ENCODE measurements around the gene HTT. TPM values are rescaled to one million over a fixed set of nuclear protein-coding genes. Genes with fewer than 3 reads are reported as not detected.
A peak's percentile ranks its signal among the peaks of the same experiment; 100 is the strongest.

The HTT gene
- total and polyA plus RNA-seq, 4 experiments from 2014 or later = 0.57 to 67.7 (median 33.5) TPM

DNA sequence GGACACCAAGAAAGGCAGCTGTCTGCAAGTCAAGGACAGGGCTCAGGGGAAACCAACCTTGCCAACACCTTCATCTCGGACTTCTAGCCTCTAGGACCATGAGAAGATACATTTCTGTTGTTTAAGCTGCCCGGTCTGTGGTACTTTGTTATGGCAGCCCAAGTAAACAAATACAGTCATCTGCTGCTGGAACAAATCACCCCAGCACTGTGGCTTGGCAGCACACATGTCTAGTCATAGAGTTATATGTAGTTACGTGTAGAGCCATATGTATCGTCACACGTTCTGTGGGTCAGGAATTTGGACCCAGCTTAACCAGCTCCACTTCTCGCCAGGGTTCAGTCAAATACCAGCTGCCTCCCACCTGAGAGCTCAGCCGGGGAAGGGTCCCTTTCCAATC is 2.7 kb upstream of the HTT start:
- Histone ChIP-seq H3K4me1 (ENCODE audit: insufficient read depth, low read length) (peaks cover 22% of the 10 kb centered on the region), H3K9me3 (ENCODE audit: control insufficient read depth in 1 of 2, low read length in 2 of 2) (no peaks in the 10 kb centered on the region), H3K36me3 (ENCODE audit: insufficient read depth, low read length) (no peaks in the 10 kb centered on the region), H3K27ac (ENCODE audit: low read depth, low read length) (no peak overlapping the region), H3K27me3 (ENCODE audit: insufficient read depth, low read length) (no peaks in the 10 kb centered on the region), H3K4me3 (ENCODE audit: low read length in 2 of 2) (no peak overlapping the region)
- H3K4me1 Mint-ChIP-seq = peaks cover 12 to 17% (median 15%) of the 10 kb centered on the region in 4 donors
- DNase-seq = no peak
- POLR2A ChIA-PET (ENCODE audit: partially characterized antibody) = no interaction called here
- H3K4me3 Mint-ChIP-seq = peak overlapping the region in 1 of 8 donors; percentile 27
- intact Hi-C loops (cut with micrococcal nuclease) = loop anchor here (5.0 to 10.0 kb wide), 3 partner anchors 537 to 1487 kb away; partner anchors contain the start of genes FAM193A, HAUS3 and POLN
- no peaks in the 10 kb centered on the region for H3K9me3 Mint-ChIP-seq
- peak overlapping the region in 1 of 7 donors; percentile 62 for H3K27ac Mint-ChIP-seq
- H3K27me3 Mint-ChIP-seq = no peaks in the 10 kb centered on the region
- CTCF ChIA-PET (ENCODE audit: partially characterized antibody) = interaction anchor here (2.2 kb wide), 1 partner anchor 25 kb away, joined by 5 read pairs; no protein-coding TSS in a partner anchor
- peaks cover 0 to 3% of the 10 kb centered on the region in 2 donors for H3K36me3 Mint-ChIP-seq

- Mint-ChIP-seq H3K9me3 (no peaks in the 10 kb centered on the region), H3K4me3 (peak overlapping the region in 7 of 8 donors; percentile 13 to 92 (median 67)), H3K36me3 (peaks cover 0 to 4% of the 10 kb centered on the region in 2 donors), H3K27ac (peak overlapping the region in 2 of 7 donors; percentile 13 to 24), H3K27me3 (no peaks in the 10 kb centered on the region), H3K4me1 (peaks cover 19 to 28% (median 21%) of the 10 kb centered on the region in 4 donors)
- DNase-seq = peak in 2 of 5 donors; percentile 0 to 43
- CTCF ChIA-PET (ENCODE audit: partially characterized antibody) = no interaction called here
- POLR2A ChIA-PET (ENCODE audit: partially characterized antibody) = interaction anchor here (0.7 to 1.7 kb wide), 4 partner anchors 8 to 110 kb away, joined by 3 to 7 read pairs (median 4); partner anchors contain the start of genes GRK4 and NOP14
- Histone ChIP-seq H3K27ac (ENCODE audit: low read depth, low read length) (peak overlapping the region; percentile 18), H3K27me3 (ENCODE audit: insufficient read depth, low read length) (no peaks in the 10 kb centered on the region), H3K4me1 (ENCODE audit: insufficient read depth, low read length) (peaks cover 28% of the 10 kb centered on the region), H3K4me3 (ENCODE audit: low read length in 2 of 2) (peak overlapping the region in 1 of 2 donors; percentile 45), H3K9me3 (ENCODE audit: control insufficient read depth in 1 of 2, low read length in 2 of 2) (no peaks in the 10 kb centered on the region), H3K36me3 (ENCODE audit: insufficient read depth, low read length) (no peaks in the 10 kb centered on the region)
- intact Hi-C loops (cut with micrococcal nuclease) = loop anchor here (1.0 to 10.0 kb wide), 6 partner anchors 26 to 1489 kb away; partner anchors contain the start of genes FAM193A, GRK4, HAUS3 and NOP14
These were observed 1.1 kb upstream of the HTT start for GRCh38 chr4:3073158-3074077.

- Histone ChIP-seq H3K36me3 (ENCODE audit: insufficient read depth, low read length) (no peaks in the 10 kb centered on the region), H3K9me3 (ENCODE audit: control insufficient read depth in 1 of 2, low read length in 2 of 2) (no peaks in the 10 kb centered on the region), H3K4me1 (ENCODE audit: insufficient read depth, low read length) (peaks cover 31% of the 10 kb centered on the region), H3K27me3 (ENCODE audit: insufficient read depth, low read length) (no peaks in the 10 kb centered on the region), H3K4me3 (ENCODE audit: low read length in 2 of 2) (peak overlapping the region; percentile 65 to 87), H3K27ac (ENCODE audit: low read depth, low read length) (peak overlapping the region; percentile 75)
- Mint-ChIP-seq H3K4me3 (peak overlapping the region; percentile 83 to 96 (median 87)), H3K27me3 (no peaks in the 10 kb centered on the region), H3K4me1 (peaks cover 21 to 38% (median 27%) of the 10 kb centered on the region in 4 donors), H3K9me3 (no peaks in the 10 kb centered on the region), H3K27ac (peak overlapping the region; percentile 84 to 93 (median 88)), H3K36me3 (peaks cover 0 to 6% of the 10 kb centered on the region in 2 donors)
- ChIA-PET CTCF (ENCODE audit: partially characterized antibody) (no interaction called here), POLR2A (ENCODE audit: partially characterized antibody) (interaction anchor here (0.7 to 1.7 kb wide), 8 partner anchors 9 to 539 kb away, joined by 3 to 7 read pairs (median 4); partner anchors contain the start of genes FAM193A, GRK4 and NOP14)
- peak in 3 of 5 donors; percentile 36 to 67 (median 39) for DNase-seq
- intact Hi-C loops (cut with micrococcal nuclease) = loop anchor here (1.0 to 10.0 kb wide), 6 partner anchors 28 to 1490 kb away; partner anchors contain the start of genes FAM193A, GRK4, HAUS3 and NOP14
These were observed 568 bp downstream of the HTT start for GRCh38 chr4:3074846-3075651.

- Mint-ChIP-seq H3K4me1 (peaks cover 23 to 38% (median 30%) of the 10 kb centered on the region in 4 donors), H3K4me3 (peak overlapping the region; percentile 83 to 96 (median 87)), H3K27me3 (no peaks in the 10 kb centered on the region), H3K36me3 (peaks cover 0 to 6% of the 10 kb centered on the region in 2 donors), H3K27ac (peak overlapping the region in 6 of 7 donors; percentile 84 to 91 (median 87)), H3K9me3 (no peaks in the 10 kb centered on the region)
- Histone ChIP-seq H3K4me3 (ENCODE audit: low read length in 2 of 2) (no peak overlapping the region), H3K36me3 (ENCODE audit: insufficient read depth, low read length) (no peaks in the 10 kb centered on the region), H3K9me3 (ENCODE audit: control insufficient read depth in 1 of 2, low read length in 2 of 2) (no peaks in the 10 kb centered on the region), H3K27me3 (ENCODE audit: insufficient read depth, low read length) (no peaks in the 10 kb centered on the region), H3K4me1 (ENCODE audit: insufficient read depth, low read length) (peaks cover 31% of the 10 kb centered on the region), H3K27ac (ENCODE audit: low read depth, low read length) (peak overlapping the region; percentile 25)
- intact Hi-C loops (cut with micrococcal nuclease) = loop anchor here (10.0 kb wide), 2 partner anchors 541 to 1491 kb away; partner anchors contain the start of gene FAM193A
- no peak for DNase-seq
- ChIA-PET POLR2A (ENCODE audit: partially characterized antibody) (interaction anchor here (1.7 kb wide), 1 partner anchor 112 kb away, joined by 3 read pairs; the partner anchor contains the start of gene GRK4), CTCF (ENCODE audit: partially characterized antibody) (no interaction called here)
These were observed 1.1 kb downstream of the HTT start for GRCh38 chr4:3075652-3075981.

DNA sequence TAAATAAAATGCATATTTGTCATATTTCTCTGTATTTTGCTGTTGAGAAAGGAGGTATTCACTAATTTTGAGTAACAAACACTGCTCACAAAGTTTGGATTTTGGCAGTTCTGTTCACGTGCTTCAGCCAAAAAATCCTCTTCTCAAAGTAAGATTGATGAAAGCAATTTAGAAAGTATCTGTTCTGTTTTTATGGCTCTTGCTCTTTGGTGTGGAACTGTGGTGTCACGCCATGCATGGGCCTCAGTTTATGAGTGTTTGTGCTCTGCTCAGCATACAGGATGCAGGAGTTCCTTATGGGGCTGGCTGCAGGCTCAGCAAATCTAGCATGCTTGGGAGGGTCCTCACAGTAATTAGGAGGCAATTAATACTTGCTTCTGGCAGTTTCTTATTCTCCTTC is 3.3 kb downstream of the HTT start:
- Histone ChIP-seq H3K27ac (ENCODE audit: low read depth, low read length) (no peak overlapping the region), H3K4me1 (ENCODE audit: insufficient read depth, low read length) (peaks cover 42% of the 10 kb centered on the region), H3K27me3 (ENCODE audit: insufficient read depth, low read length) (no peaks in the 10 kb centered on the region), H3K36me3 (ENCODE audit: insufficient read depth, low read length) (no peaks in the 10 kb centered on the region), H3K4me3 (ENCODE audit: low read length in 2 of 2) (no peak overlapping the region), H3K9me3 (ENCODE audit: control insufficient read depth in 1 of 2, low read length in 2 of 2) (no peaks in the 10 kb centered on the region)
- CTCF ChIA-PET (ENCODE audit: partially characterized antibody) = interaction anchor here (0.9 kb wide), 1 partner anchor 100 kb away, joined by 3 read pairs; no protein-coding TSS in a partner anchor
- H3K4me3 Mint-ChIP-seq = peak overlapping the region in 3 of 8 donors; percentile 3 to 41 (median 39)
- H3K27ac Mint-ChIP-seq = peak overlapping the region in 2 of 7 donors; percentile 59 to 79
- DNase-seq = no peak
- H3K4me1 Mint-ChIP-seq = peaks cover 32 to 53% (median 45%) of the 10 kb centered on the region in 4 donors
- POLR2A ChIA-PET (ENCODE audit: partially characterized antibody) = no interaction called here
- H3K36me3 Mint-ChIP-seq = peaks cover 3 to 6% of the 10 kb centered on the region in 2 donors
- intact Hi-C loops (cut with micrococcal nuclease) = loop anchor here (10.0 kb wide), 2 partner anchors 543 to 1493 kb away; partner anchors contain the start of gene FAM193A
- no peaks in the 10 kb centered on the region for H3K9me3 Mint-ChIP-seq
- no peaks in the 10 kb centered on the region for H3K27me3 Mint-ChIP-seq

- H3K9me3 Mint-ChIP-seq = no peaks in the 10 kb centered on the region
- peaks cover 38 to 62% (median 52%) of the 10 kb centered on the region in 4 donors for H3K4me1 Mint-ChIP-seq
- CTCF ChIA-PET (ENCODE audit: partially characterized antibody) = no interaction called here
- Histone ChIP-seq H3K4me3 (ENCODE audit: low read length in 2 of 2) (no peak overlapping the region), H3K36me3 (ENCODE audit: insufficient read depth, low read length) (no peaks in the 10 kb centered on the region), H3K9me3 (ENCODE audit: control insufficient read depth in 1 of 2, low read length in 2 of 2) (no peaks in the 10 kb centered on the region), H3K4me1 (ENCODE audit: insufficient read depth, low read length) (peaks cover 36% of the 10 kb centered on the region), H3K27ac (ENCODE audit: low read depth, low read length) (no peak overlapping the region), H3K27me3 (ENCODE audit: insufficient read depth, low read length) (no peaks in the 10 kb centered on the region)
- DNase-seq = no peak
- no peaks in the 10 kb centered on the region for H3K27me3 Mint-ChIP-seq
- intact Hi-C loops (cut with micrococcal nuclease) = loop anchor here (10.0 kb wide), 2 partner anchors 545 to 1495 kb away; partner anchors contain the start of gene FAM193A
- H3K36me3 Mint-ChIP-seq = peaks cover 7% of the 10 kb centered on the region in 2 donors
- peak overlapping the region in 1 of 7 donors; percentile 78 for H3K27ac Mint-ChIP-seq
- POLR2A ChIA-PET (ENCODE audit: partially characterized antibody) = interaction anchor here (0.6 to 0.8 kb wide), 2 partner anchors 132 to 281 kb away, joined by 3 read pairs; no protein-coding TSS in a partner anchor
- H3K4me3 Mint-ChIP-seq = no peak overlapping the region
These were observed 5.2 kb downstream of the HTT start for GRCh38 chr4:3079694-3080123.

All from CD4-positive, alpha-beta memory T cell (primary cell).